ENCODE data around the gene CRB1.

- no peak for TF ChIP-seq CTCF (IDR thresholded peaks at IDR 0.05)
- TF ChIP-seq POLR2A (IDR thresholded peaks at IDR 0.05), result no peak
These were observed 218.9 kb downstream of the CRB1 start for GRCh38 chr1:197486946-197487345.
